ENCODE data around the gene CYB5R4.
"Not testable (repeated sequence)": the region's sequence is repeated elsewhere in the genome, so short reads cannot be mapped to it uniquely, and the experiment has no call there.

Gene CYB5R4

DNA sequence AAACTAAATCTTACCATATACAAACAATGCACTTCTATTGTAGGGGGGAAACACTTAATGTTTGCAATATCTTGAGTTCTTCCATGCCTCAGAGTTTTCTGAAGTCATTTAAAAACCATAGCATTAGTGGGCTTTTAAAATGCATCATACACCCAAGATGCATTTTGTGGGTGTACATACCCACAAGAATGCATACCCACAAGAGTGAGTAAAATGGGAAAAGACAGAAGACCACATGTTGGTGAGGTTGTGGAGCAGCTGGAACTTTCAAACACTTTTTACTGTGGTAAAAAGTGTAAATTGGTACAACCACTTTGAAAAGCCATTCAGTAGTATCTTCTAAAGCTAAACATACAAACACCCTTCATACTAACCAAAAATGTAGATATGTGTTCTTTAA lies 57.5 kb downstream of the CYB5R4 start:
- H3K4me3 ChIP-seq (ENCODE audit: low read depth, low read length): no peak overlapping the region
- TF ChIP-seq, protein P1, sequence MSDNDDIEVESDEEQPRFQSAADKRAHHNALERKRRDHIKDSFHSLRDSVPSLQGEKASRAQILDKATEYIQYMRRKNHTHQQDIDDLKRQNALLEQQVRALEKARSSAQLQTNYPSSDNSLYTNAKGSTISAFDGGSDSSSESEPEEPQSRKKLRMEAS (IDR thresholded peaks at IDR 0.05; ENCODE audit: low read depth, low read length): no peak
- TF ChIP-seq MYC (IDR thresholded peaks at IDR 0.05; ENCODE audit: low read depth, low read length) (no peak), POLR2A (IDR thresholded peaks at IDR 0.05; ENCODE audit: extremely low read depth, insufficient read length) (no peak)
- TF ChIP-seq, protein P2, sequence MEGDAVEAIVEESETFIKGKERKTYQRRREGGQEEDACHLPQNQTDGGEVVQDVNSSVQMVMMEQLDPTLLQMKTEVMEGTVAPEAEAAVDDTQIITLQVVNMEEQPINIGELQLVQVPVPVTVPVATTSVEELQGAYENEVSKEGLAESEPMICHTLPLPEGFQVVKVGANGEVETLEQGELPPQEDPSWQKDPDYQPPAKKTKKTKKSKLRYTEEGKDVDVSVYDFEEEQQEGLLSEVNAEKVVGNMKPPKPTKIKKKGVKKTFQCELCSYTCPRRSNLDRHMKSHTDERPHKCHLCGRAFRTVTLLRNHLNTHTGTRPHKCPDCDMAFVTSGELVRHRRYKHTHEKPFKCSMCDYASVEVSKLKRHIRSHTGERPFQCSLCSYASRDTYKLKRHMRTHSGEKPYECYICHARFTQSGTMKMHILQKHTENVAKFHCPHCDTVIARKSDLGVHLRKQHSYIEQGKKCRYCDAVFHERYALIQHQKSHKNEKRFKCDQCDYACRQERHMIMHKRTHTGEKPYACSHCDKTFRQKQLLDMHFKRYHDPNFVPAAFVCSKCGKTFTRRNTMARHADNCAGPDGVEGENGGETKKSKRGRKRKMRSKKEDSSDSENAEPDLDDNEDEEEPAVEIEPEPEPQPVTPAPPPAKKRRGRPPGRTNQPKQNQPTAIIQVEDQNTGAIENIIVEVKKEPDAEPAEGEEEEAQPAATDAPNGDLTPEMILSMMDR (IDR thresholded peaks at IDR 0.05; ENCODE audit: low read depth, low read length): no peak
- DNase-seq (ENCODE audit: low read depth): no peak

DNA sequence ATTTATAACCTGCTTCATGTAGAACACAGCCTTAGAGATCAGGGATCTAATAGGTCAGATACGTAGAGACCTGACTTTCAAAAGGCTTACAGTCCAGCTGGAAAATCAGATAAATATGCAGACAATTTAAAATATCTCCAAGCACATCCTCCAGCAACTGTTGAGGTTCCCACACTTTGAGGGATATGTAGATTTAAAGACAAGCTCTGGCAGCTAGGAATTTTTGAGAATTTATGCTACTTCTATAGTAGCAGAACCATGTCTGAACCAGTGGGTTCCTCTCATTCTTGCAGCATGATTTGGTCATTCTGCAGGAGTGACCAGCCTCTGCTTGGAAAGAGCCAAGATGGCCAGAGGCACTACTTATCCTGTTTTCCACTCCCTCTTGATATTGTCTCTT lies 60.5 kb downstream of the CYB5R4 start:
- no peak for DNase-seq (ENCODE audit: low read depth)
- no peak overlapping the region for H3K4me3 ChIP-seq (ENCODE audit: low read depth, low read length)
- TF ChIP-seq, protein P2 (IDR thresholded peaks at IDR 0.05; ENCODE audit: low read depth, low read length): no peak

DNA sequence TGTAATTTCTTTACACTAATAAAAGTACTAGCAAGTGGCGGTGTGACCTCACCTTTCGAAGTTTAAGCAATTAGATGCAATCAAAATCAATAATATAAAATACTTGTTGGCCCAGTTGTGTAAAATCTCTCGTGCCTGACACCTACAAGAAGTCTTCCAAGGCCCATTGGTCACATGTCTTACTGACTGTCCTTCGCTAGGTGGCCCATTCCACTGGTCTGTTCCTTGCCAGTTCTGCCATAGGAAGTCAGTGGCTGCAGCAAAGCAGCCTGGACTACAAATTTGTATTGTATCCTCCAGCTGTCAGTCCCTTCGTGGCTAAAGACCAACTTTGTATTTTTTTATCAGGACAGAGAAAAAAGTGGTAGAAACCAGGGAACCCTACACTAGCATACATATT lies 61.8 kb downstream of the CYB5R4 start:
- H3K4me3 ChIP-seq (ENCODE audit: low read depth, low read length): no peak overlapping the region
- DNase-seq (ENCODE audit: low read depth): no peak
- no peak for TF ChIP-seq POLR2A (IDR thresholded peaks at IDR 0.05; ENCODE audit: extremely low read depth, insufficient read length)
- TF ChIP-seq, protein P1 (IDR thresholded peaks at IDR 0.05; ENCODE audit: low read depth, low read length): no peak
- TF ChIP-seq, protein P2 (IDR thresholded peaks at IDR 0.05; ENCODE audit: low read depth, low read length): no peak
- no peak for TF ChIP-seq MYC (IDR thresholded peaks at IDR 0.05; ENCODE audit: low read depth, low read length)

DNA sequence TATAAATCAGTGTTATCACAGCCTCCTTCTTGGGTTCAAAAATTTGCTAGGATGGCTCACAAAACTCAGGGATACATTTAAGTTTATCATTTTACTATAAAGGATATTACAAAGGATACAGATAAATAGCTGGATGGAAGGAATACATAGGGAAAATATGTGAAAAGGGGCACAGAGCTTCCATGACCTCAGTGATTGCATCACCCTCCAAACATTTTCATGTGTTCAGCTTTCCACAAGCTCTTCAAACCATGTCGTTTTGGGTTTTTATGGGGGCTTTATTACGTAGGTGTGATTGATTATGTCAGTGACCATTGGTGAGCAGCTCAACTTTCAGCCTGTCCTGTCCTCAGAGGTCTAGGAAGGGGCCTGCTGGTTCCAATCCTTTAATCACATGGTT lies 68.0 kb downstream of the CYB5R4 start:
- DNase-seq (ENCODE audit: low read depth): no peak
- no peak overlapping the region for H3K4me3 ChIP-seq (ENCODE audit: low read depth, low read length)
- TF ChIP-seq MYC (IDR thresholded peaks at IDR 0.05; ENCODE audit: low read depth, low read length): no peak

DNA sequence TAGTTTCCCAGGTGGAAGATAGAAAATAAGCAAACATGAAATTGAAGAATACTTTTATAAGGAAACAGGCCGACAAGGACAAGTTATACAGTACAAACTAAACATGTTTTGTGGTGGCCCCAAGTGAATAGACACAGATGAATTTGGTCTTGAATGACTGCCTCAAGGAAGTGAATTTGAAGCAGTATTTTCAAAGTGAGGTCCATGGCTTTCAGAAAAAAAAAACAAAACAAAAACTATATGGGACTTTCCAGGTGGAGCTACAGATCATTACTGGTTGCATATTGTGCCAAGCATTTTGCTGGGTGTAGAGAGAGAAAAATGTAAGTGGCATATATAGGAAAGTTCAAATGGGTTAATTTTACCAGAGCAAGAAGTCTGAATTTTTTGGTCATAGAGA lies 68.8 kb downstream of the CYB5R4 start:
- no peak for DNase-seq (ENCODE audit: low read depth)

DNA sequence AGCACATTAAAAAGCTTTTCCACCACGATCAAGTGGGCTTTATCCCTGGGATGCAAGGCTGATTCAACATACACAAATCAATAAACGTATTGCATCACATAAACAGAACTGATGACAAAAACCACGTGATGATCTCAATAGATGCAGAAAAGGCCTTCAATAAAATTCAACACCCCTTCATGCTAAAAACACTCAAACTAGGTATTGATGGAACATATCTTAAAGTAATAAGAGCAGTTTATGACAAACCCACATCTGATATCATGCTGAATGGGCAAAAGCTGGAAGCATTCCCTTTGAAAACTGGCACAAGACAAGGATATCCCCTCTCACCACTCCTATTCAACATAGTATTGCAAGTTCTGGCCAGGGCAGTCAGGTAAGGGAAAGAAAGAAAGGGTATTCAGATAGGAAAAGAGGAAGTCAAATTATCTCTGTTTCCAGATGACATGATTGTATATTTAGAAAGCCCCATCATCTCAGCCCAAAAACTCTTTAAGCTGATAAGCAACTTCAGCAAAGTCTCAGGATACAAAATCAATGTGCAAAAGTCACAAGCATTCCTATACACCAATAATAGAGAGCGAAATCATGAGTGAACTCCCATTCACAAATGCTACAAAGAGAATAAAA lies 86.8 kb downstream of the CYB5R4 start:
- not testable (repeated sequence) for DNase-seq (ENCODE audit: low read depth); H3K4me3 ChIP-seq (ENCODE audit: low read depth, low read length)

More for the DNA sequence above, 68.8 kb downstream of the CYB5R4 start:
- H3K4me3 ChIP-seq (ENCODE audit: low read depth, low read length): no peak overlapping the region
- TF ChIP-seq, protein P2 (IDR thresholded peaks at IDR 0.05; ENCODE audit: low read depth, low read length): no peak
- TF ChIP-seq, protein P1 (IDR thresholded peaks at IDR 0.05; ENCODE audit: low read depth, low read length): no peak
- TF ChIP-seq POLR2A (IDR thresholded peaks at IDR 0.05; ENCODE audit: extremely low read depth, insufficient read length) (no peak), MYC (IDR thresholded peaks at IDR 0.05; ENCODE audit: low read depth, low read length) (no peak)

DNA sequence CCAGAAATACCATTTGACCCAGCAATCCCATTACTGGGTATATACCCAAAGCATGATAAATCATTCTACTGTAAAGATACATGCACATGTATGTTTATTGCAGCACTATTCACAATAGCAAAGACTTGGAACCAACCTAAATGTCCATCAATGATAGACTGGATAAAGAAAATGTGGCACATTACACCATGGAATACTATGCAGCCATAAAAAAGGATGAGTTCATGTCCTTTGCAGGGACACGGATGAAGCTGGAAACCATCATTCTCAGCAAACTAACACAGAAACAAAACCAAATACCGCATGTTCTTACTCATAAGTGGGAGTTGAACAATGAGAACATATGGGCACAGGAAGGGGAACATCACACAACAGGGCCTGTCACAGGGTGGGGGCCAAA lies 88.5 kb downstream of the CYB5R4 start:
- not testable (repeated sequence) for H3K4me3 ChIP-seq (ENCODE audit: low read depth, low read length); DNase-seq (ENCODE audit: low read depth)

DNA sequence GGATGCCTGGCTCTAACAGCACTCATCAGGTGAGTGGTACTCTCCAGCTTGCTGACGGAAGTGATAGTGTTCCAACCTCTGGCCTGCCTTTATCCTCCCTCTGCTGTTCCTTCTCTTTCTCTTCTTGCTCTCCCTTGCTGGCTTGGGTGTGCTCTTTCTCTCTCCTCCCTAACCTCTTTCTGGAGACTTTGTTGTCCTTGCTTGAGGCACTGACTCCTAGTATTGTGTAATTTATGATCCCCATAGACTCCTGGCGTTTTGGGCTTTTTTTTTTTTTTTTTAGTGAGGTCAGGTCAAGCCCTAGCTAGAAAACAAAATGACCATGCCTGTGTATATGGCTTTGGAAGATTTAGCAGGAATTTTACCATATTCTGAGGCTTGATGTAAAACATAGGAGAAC lies 89.4 kb downstream of the CYB5R4 start:
- DNase-seq (ENCODE audit: low read depth): no peak
- no peak overlapping the region for H3K4me3 ChIP-seq (ENCODE audit: low read depth, low read length)
- TF ChIP-seq, protein P2 (IDR thresholded peaks at IDR 0.05; ENCODE audit: low read depth, low read length): no peak
- TF ChIP-seq, protein P1 (IDR thresholded peaks at IDR 0.05; ENCODE audit: low read depth, low read length): no peak
- TF ChIP-seq POLR2A (IDR thresholded peaks at IDR 0.05; ENCODE audit: extremely low read depth, insufficient read length): no peak
- TF ChIP-seq MYC (IDR thresholded peaks at IDR 0.05; ENCODE audit: low read depth, low read length): no peak

DNA sequence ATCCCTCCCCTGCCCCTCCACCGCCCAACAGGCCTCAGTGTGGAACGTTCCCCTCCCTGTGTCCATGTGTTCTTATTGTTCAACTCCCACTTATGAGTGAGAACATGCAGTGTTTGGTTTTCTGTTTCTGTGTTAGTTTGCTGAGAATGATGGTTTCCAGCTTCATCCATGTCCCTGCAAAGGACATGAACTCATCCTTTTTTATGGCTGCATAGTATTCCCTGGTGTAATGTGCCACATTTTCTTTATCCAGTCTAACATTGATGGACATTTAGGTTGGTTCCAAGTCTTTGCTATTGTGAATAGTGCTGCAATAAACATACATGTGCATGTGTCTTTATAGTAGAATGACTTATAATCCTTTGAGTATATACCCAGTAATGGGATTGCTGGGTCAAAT lies 91.9 kb downstream of the CYB5R4 start:
- H3K4me3 ChIP-seq (ENCODE audit: low read depth, low read length); DNase-seq (ENCODE audit: low read depth): not testable (repeated sequence)

Measured in NB4 (cell line).